Muscle layer of colon (tissue), 2 donors: ENCODE results near the gene PSAP.

ENCODE experiments used
- H3K27ac ChIP-seq: one replicate; pipeline ENCODE4 v1.7.0; 2013; ENCODE audit warnings: low read depth, mild to moderate bottlenecking, low read length, moderate library complexity
- H3K27me3 ChIP-seq, 2 donors: one replicate each; pipeline ENCODE4 v1.7.0; 2013; ENCODE audit warnings: low read length in 2 of 2, mild to moderate bottlenecking in 2 of 2; ENCODE audit not compliant: insufficient read depth in 2 of 2, control insufficient read depth in 1 of 2
- H3K36me3 ChIP-seq: one replicate; pipeline ENCODE4 v1.7.0; 2013; ENCODE audit warnings: mild to moderate bottlenecking, low read length; ENCODE audit not compliant: insufficient read depth
- H3K4me1 ChIP-seq: one replicate; pipeline ENCODE4 v1.7.0; 2013; ENCODE audit warnings: mild to moderate bottlenecking, low read length; ENCODE audit not compliant: insufficient read depth
- H3K4me3 ChIP-seq, 2 donors: one replicate each; pipeline ENCODE4 v1.7.0; 2013; ENCODE audit warnings: low read length in 2 of 2, low read depth in 1 of 2, mild to moderate bottlenecking in 1 of 2, moderate library complexity in 1 of 2
- H3K9ac ChIP-seq: one replicate; pipeline ENCODE4 v1.7.0; 2013; ENCODE audit warnings: low read length
- H3K9me3 ChIP-seq: one replicate; pipeline ENCODE4 v1.7.0; 2013; ENCODE audit warnings: mild to moderate bottlenecking, low read length
- donor health status: abdominal sarcoma.
- donor health status: Adenocarcinoma of cecum.

The PSAP gene

GRCh38 chr10:71831646-71832552 lies 19.2 kb downstream of the PSAP start:
- Histone ChIP-seq H3K27me3 (no peaks in the 10 kb centered on the region), H3K36me3 (peaks cover 51% of the 10 kb centered on the region), H3K27ac (no peak overlapping the region), H3K9ac (no peak overlapping the region), H3K4me1 (peaks cover 23% of the 10 kb centered on the region), H3K9me3 (no peaks in the 10 kb centered on the region), H3K4me3 (no peak overlapping the region)

DNA sequence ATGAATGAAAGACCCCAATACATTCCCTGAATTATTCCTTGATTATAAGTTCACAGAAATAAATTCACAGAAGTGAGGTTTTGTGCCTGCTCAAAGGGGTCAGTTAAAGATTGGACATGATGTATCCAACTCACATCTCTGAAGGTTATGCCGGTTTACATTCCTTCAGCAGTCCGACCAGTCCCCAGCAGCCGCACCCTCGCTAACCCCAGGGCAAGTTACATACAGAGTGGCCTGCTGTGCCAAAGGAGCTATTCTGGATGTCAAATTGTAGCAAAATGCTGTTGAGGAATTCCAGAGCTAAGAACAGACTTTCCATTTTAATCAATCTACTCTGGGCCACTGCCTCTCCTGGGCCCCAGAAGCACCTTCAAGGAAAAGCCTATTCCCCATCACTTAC lies 20.3 kb downstream of the PSAP start:
- Histone ChIP-seq H3K9me3 (no peaks in the 10 kb centered on the region), H3K9ac (no peak overlapping the region), H3K4me1 (peaks cover 12% of the 10 kb centered on the region), H3K36me3 (peaks cover 62% of the 10 kb centered on the region), H3K27me3 (no peaks in the 10 kb centered on the region), H3K27ac (no peak overlapping the region), H3K4me3 (no peak overlapping the region)

- Histone ChIP-seq H3K36me3 (peaks cover 71% of the 10 kb centered on the region), H3K4me1 (peaks cover 6% of the 10 kb centered on the region), H3K27me3 (no peaks in the 10 kb centered on the region), H3K9me3 (no peaks in the 10 kb centered on the region), H3K4me3 (no peak overlapping the region), H3K9ac (no peak overlapping the region), H3K27ac (no peak overlapping the region)
These were observed 21.2 kb downstream of the PSAP start for GRCh38 chr10:71829896-71830295.

- no peaks in the 10 kb centered on the region for H3K9me3 ChIP-seq
- H3K36me3 ChIP-seq: peaks cover 78% of the 10 kb centered on the region
- peaks cover 6% of the 10 kb centered on the region for H3K4me1 ChIP-seq
- H3K4me3 ChIP-seq: no peak overlapping the region
- H3K27ac ChIP-seq: no peak overlapping the region
- no peak overlapping the region for H3K9ac ChIP-seq
- no peaks in the 10 kb centered on the region for H3K27me3 ChIP-seq
These were observed 21.9 kb downstream of the PSAP start for GRCh38 chr10:71829171-71829570.

DNA sequence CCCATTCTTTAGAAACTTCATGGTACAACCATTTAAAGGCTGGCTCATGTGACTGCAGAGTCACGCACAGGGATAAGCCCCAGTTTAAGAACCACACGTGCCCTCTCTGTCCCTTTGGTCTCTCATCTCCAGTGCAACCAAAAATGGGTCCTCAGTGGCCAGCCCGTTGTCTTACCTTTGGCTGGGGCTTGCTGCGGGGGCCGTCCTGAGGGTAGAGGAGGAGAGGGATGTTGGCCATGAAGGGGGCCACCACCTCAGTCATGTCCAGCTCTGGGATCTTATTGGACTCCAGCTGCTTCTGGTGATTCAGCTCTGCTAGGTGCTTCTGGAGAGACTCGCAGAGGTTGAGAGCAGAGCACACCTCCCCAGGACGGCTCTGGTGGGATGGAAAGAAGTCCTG lies 22.3 kb downstream of the PSAP start:
- H3K9me3 ChIP-seq: no peaks in the 10 kb centered on the region
- H3K36me3 ChIP-seq: peaks cover 81% of the 10 kb centered on the region
- H3K27ac ChIP-seq: no peak overlapping the region
- no peak overlapping the region for H3K9ac ChIP-seq
- no peak overlapping the region for H3K4me3 ChIP-seq
- H3K27me3 ChIP-seq: no peaks in the 10 kb centered on the region
- peaks cover 6% of the 10 kb centered on the region for H3K4me1 ChIP-seq

GRCh38 chr10:71827852-71828251 lies 23.2 kb downstream of the PSAP start:
- no peaks in the 10 kb centered on the region for H3K9me3 ChIP-seq
- H3K27ac ChIP-seq: no peak overlapping the region
- no peaks in the 10 kb centered on the region for H3K27me3 ChIP-seq
- H3K4me1 ChIP-seq: no peaks in the 10 kb centered on the region
- no peak overlapping the region for H3K4me3 ChIP-seq
- no peak overlapping the region for H3K9ac ChIP-seq
- peaks cover 84% of the 10 kb centered on the region for H3K36me3 ChIP-seq

- H3K36me3 ChIP-seq: peaks cover 85% of the 10 kb centered on the region
- no peaks in the 10 kb centered on the region for H3K4me1 ChIP-seq
- no peak overlapping the region for H3K27ac ChIP-seq
- H3K27me3 ChIP-seq: no peaks in the 10 kb centered on the region
- no peaks in the 10 kb centered on the region for H3K9me3 ChIP-seq
- no peak overlapping the region for H3K9ac ChIP-seq
- no peak overlapping the region for H3K4me3 ChIP-seq
These were observed 25.8 kb downstream of the PSAP start for GRCh38 chr10:71825217-71825616.

- no peak overlapping the region for H3K4me3 ChIP-seq
These were observed 26.7 kb downstream of the PSAP start for GRCh38 chr10:71824333-71824732.

GRCh38 chr10:71823356-71823755 lies 27.7 kb downstream of the PSAP start:
- Histone ChIP-seq H3K36me3 (peaks cover 90% of the 10 kb centered on the region), H3K4me1 (no peaks in the 10 kb centered on the region), H3K4me3 (no peak overlapping the region), H3K9ac (no peak overlapping the region), H3K27me3 (no peaks in the 10 kb centered on the region), H3K27ac (no peak overlapping the region), H3K9me3 (no peaks in the 10 kb centered on the region)

More at GRCh38 chr10:71824333-71824732, 26.7 kb downstream of the PSAP start:
- Histone ChIP-seq H3K9ac (no peak overlapping the region), H3K9me3 (no peaks in the 10 kb centered on the region), H3K27me3 (no peaks in the 10 kb centered on the region), H3K4me1 (no peaks in the 10 kb centered on the region), H3K27ac (no peak overlapping the region), H3K36me3 (peaks cover 88% of the 10 kb centered on the region)

- no peak overlapping the region for H3K4me3 ChIP-seq
- no peaks in the 10 kb centered on the region for H3K27me3 ChIP-seq
- H3K9ac ChIP-seq: no peak overlapping the region
- no peak overlapping the region for H3K27ac ChIP-seq
- no peaks in the 10 kb centered on the region for H3K4me1 ChIP-seq
- H3K36me3 ChIP-seq: peaks cover 95% of the 10 kb centered on the region
- no peaks in the 10 kb centered on the region for H3K9me3 ChIP-seq
These were observed 28.9 kb downstream of the PSAP start for GRCh38 chr10:71821909-71822763.

- Histone ChIP-seq H3K36me3 (peaks cover 96% of the 10 kb centered on the region), H3K27me3 (no peaks in the 10 kb centered on the region), H3K4me3 (no peak overlapping the region), H3K4me1 (no peaks in the 10 kb centered on the region), H3K27ac (no peak overlapping the region), H3K9me3 (no peaks in the 10 kb centered on the region), H3K9ac (no peak overlapping the region)
These were observed 30.1 kb downstream of the PSAP start for GRCh38 chr10:71820966-71821365.
